Activated CD4-positive, CD25-positive, alpha-beta regulatory T cell (primary cell): ENCODE results near the gene TMEM198.

Experiments used
- DNase-seq, 4 experiments: peaks; one replicate each; lab custom pipeline; 2025; lab: John Stamatoyannopoulos, UW

The TMEM198 gene

DNA sequence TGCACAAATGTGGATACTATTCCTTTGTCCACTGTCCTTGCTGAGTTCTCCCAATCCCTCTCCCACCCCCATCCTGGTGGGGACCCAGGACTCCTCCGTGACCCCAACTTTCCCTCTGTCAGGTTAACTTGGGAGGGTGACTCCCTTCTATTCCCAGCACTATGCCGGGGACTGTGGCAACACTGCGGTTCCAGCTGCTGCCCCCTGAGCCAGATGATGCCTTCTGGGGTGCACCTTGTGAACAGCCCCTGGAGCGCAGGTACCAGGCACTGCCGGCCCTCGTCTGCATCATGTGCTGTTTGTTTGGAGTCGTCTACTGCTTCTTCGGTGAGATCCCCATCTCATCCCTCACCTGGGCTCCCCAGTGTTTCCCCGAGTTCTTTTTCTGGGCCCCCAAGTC is 739 bp downstream of the TMEM198 start:
- DNase-seq = no peak

DNA sequence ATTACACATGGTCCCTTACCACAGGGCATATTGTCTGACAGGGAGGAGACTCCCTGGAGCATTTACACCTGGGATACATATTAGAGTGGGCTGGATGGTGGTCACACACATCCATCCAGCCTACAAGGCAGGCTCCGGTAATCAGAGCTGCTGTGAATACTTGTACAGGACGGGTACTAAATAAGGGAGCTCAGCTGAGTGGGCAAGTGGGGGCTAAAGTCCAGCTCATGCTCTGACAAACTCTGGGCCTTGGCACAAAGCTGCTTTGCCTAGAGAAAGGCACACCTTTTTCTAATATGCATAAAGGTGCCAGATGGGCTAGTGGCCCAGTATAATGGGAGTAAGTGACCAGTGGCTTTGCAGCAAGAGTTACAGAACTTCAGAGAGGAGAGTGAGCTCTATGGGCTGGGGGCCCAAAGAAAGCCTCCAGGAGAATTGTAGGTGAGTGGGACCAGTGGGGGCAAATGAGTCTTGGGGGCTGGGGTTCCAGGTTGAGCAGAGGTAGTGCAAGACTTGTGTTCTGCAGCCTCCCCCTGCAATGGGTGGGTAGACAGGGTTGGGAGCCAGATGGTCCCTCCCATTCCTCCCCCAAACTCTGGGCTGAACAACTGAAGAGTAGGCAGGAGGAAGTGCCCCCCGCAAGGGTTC is 1.6 kb downstream of the TMEM198 start:
- DNase-seq = no peak

DNA sequence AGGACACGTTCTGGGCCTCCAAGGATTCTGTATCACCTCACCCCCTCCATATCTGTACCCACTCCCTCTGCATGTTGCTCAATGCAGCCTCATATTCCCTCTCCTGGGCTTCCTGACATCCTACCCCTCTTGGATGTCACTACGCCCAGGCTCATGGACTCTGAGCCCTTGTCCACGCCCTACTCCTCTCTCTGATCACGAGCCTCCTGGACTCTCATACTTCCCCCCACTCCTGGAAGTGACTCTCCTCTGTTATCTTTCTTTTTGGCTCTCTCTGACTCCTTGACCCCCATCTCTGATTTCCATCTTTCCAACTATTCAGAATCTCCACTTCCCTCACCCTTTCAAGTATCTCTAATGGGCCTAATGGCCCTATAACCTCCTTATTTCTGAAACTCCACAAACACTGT is 2.1 kb downstream of the TMEM198 start:
- DNase-seq = no peak

DNA sequence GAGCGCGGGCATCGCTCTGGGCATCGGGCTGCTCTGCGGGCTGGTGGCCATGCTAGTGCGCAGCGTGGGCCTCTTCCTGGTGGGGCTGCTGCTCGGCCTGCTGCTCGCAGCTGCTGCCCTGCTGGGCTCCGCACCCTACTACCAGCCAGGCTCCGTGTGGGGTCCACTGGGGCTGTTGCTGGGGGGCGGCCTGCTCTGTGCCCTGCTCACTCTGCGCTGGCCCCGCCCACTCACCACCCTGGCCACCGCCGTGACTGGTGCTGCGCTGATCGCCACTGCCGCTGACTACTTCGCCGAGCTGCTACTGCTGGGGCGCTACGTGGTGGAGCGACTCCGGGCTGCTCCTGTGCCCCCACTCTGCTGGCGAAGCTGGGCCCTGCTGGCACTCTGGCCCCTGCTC is 3.8 kb downstream of the TMEM198 start:
- DNase-seq = no peak

DNA sequence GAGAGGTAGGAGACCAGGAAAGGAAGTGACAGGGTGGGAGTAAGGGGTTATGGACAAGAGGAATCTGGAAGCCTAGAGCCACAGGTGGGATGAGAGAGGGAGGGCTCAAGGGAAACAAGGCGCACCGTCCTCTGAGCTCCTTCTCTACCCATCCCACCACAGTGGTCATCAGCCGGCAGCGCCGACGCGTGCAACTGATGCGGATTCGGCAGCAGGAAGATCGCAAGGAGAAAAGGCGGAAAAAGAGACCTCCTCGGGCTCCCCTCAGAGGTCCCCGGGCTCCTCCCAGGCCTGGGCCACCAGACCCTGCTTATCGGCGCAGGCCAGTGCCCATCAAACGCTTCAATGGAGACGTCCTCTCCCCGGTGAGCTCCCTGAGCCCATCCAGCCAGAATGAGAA is 5.2 kb downstream of the TMEM198 start:
- no peak for DNase-seq

DNA sequence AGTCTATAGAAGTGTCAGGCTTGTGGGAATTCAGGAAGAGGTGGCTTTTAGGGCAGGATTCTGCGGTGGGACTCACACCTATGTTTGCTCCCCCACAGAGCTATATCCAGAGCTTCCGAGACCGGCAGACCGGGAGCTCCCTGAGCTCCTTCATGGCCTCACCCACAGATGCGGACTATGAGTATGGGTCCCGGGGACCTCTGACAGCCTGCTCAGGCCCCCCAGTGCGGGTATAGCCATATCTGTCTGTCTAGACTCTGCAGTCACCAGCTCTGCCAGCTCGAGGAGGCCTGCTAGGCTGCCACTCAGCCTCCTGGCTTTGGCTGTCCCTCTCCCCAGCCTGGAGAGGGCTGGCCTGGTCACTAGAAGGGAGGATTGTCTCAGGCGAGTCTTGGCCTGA is 5.8 kb downstream of the TMEM198 start:
- no peak for DNase-seq

DNA sequence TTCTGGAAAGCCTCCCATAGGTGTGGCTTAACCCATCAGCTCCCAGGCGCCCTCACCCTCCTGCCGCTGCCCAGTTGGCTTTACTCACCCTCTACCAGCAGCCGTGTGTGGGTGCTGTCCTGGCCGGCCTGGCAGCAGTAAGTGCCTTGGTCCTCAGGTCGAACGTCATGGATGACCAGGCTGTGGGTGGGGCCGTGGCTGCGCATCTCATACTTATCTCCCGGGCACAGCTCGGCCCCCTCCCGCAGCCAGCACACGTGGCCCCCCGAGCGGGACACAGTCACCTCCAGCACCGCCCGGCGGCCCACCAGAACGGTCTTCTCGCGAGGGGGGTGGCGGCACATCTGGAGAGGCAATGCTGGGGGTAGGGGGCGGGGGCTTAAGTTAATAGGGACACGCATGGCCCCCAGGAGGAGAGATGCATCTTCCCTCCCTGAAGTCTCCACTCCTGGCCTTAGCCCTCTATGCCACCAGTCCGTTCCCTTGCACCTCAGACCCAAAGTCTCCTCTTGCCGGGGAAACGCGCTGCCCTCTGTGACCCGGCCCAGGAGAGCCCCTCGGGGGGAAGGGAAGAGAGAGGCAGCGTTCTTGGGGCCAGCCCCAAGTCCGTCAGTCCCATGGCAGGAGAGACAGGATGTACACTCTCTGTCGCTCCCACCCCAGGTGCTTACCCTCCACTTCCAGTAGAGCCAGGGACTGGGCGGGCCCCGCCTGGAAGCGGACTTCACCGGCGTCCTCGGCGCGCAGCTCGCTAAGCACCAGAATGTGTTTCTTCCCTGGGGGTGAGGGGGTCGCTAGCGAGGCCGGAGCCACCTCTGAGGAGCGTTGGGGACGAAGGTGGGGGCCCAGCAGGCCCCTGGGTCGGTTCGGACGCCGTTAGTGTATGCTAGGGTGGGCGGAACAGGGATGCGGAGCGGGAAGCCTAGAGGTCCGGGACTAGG is 7.9 kb downstream of the TMEM198 start:
- DNase-seq = no peak

DNA sequence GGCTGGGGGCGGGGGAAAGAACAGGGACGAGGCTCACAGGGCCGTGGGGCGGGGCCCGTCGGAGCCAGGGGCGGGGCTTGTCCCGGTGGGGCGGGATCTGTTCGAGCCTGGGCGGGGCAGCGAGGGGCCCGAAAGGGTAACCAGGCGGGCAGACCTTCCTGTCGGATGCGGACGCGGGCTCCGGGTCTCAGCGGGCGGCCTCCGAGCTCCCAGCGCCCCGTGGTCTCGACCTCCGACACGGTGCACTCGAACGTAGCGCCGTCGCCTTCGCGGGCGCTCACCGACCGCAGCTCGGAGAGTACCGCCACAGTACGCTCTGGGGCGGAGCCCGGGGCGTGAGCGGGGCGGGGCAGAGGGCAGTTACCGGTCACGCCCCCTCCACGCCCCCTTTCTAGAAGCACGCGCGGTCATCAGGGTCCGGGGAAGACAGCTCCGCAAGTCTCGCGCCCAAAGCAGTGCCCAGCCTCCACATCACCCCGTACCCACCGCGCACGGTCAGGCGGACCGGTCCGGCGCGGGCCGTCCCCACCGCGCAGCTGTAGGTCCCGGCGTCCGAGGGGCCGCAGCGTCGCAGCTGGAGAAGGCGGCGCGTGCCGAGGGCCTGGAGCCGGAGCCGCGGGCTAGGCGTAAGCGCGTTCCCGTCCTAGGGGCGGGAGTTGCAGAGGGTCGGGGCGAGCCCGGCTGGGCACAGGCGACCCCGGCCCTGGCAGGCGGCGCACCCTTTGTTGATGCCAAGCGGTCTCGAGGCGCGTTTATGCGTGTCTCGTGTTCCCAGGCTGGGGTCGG is 8.7 kb downstream of the TMEM198 start:
- peak; percentile 37 to 63 (median 56) for DNase-seq

DNA sequence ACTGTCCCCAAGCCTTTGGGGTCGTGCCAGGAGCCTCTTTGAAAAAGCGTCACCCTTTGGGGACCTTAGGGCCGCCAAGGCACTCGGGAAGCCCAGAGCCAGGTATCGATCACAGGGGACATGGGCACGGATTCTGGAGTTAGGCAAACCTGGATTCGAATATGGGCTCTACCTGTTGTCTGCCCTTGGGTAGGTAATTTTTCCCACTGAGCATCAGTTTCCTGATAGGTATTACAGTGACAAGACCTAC is 9.3 kb downstream of the TMEM198 start:
- no peak for DNase-seq

DNA sequence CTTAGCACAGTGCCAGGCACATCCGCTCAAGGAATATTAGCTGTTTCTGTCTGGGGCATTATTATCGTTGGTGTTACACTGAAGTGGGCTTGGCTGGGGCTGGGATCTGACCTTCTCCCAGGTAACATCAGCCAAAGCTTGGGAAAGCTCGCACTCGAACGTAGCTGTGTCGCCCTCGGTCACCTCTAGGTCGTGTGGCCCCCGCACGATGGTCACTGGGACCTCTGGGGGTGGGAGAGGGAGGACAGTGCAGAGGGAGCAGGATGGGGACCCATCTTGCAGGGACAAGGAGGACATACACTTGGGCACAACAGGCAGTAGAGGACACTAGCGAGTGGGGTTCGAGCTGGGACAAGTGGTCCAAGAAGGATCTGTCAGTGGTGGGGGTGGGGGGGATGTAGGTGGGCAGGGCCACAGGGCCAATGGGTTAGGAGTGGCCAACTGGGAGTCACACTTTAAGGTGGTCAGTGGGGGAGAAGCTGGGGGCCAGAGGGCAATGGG is 9.7 kb downstream of the TMEM198 start:
- no peak for DNase-seq

DNA sequence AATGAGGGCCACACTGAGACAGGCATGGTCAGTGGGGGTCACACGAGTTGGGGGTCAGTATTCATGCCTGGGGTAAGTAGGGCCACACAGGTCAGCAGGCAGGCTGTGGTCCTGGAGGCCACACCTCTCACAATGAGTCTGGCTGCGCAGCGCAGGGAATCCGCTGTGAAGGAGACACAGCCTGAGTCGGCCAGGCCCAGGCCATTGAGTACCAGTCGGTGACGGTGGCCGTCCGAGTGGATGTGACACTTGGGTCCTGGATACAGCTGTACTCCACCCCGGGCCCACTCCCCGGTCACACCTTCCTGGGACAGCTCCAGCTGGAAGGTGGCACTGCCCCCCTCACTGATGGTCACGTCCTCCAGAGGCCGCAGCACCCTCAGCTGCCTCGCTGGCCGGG is 10.5 kb downstream of the TMEM198 start:
- DNase-seq = no peak

DNA sequence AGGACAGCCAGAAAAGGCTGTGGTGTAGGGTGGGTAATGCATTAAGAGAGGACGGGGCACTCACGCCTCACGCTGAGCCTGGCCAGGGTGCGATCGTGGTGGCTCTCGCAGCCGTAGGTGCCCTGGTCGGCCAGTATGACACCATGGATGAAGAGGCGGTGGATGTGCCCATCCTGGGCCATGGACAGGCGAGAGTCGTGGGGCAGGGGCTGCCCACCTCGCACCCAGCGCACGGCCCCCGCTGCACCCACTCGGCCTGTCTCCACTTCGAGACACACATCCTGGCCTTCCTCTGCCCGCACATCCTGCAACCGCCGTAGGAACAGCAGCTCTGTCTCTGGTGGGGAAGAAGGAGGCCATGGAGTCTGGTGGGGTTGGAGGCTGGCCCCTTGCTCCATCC is 12.1 kb downstream of the TMEM198 start:
- DNase-seq = no peak

DNA sequence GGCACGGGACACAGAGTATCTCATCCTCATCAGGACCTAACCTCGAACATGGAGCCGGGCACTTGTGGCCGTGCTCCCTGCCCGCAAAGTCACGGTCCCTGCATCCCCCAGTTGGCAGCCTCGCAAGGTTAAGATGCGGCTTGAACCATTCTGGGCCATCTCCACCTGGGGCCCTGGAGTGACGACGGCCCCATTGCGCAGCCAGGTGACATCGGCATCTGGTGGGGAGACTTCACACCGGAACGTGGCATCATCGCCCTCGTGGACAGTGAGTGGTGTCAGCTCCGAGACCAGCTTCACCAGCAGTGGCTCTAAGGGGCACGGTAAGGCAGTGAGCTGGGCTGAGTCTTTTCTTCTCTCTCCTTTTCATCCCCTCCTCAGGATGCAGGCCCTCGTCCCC is 12.6 kb downstream of the TMEM198 start:
- DNase-seq = no peak

DNA sequence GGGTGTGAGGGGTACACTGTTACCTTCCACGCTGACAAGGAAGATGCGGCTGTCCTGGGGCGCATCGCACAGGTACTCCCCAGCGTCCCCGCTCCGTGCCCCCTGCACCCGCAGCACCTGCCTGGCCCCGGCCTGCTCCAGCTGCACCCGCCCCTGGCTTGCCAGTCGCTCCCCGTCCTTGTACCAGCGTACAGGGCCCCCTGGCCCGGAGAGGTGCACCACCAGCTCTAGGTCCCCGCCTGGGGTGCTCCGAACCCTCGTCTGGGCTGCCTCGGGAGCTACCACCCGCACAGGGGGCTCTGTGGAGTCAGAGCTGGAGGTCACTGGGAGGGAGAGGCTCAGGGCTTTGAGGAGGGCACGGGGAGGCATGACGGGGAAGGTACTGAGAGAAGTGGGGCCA is 13.5 kb downstream of the TMEM198 start:
- no peak for DNase-seq

DNA sequence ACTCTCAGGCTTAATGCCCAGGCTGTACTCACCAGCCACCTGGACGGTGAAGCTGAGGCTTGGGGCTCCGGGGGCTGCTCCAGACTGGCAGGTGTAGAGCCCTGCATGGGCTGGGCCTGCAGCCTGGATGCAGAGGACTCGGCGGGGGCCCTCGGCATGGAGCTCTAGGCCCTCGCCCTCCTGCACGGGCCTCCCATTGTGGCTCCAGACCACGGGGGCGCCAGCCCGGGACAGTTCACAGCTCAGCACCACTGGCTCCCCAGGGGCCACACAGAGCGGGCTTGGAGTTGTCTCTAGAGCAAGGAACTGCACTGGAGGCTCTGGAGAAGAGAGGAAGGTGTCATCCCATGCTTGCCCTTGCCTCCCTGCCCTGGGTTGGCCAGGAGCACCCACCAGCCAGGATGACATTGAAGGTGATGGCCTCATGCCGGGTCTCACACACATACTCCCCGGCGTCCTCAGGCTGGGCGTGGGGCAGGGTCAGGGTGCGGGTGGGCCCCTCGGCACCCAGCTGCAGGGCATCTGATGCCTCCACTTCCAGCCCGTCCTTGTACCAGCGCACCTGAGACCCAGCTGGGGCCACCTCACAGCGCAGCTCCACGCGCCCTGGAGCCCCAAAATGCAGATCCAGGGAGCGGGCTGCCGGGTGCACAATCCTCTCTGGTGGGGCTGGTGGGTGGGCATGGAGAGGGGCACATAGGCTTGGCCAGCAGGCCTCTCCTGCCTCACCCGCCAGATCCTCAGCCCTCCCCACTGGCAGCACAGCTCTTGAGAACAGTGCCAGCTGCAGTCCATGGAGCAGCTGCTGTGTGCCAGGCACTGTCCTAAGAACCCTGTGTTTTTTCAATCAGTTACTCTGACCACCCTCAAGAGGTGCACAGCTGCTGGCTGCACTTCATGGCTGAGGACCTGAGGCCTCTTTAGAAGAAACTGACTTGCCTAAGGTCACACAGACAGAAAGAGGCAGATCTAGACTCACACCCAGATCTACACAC is 14.3 kb downstream of the TMEM198 start:
- no peak for DNase-seq

DNA sequence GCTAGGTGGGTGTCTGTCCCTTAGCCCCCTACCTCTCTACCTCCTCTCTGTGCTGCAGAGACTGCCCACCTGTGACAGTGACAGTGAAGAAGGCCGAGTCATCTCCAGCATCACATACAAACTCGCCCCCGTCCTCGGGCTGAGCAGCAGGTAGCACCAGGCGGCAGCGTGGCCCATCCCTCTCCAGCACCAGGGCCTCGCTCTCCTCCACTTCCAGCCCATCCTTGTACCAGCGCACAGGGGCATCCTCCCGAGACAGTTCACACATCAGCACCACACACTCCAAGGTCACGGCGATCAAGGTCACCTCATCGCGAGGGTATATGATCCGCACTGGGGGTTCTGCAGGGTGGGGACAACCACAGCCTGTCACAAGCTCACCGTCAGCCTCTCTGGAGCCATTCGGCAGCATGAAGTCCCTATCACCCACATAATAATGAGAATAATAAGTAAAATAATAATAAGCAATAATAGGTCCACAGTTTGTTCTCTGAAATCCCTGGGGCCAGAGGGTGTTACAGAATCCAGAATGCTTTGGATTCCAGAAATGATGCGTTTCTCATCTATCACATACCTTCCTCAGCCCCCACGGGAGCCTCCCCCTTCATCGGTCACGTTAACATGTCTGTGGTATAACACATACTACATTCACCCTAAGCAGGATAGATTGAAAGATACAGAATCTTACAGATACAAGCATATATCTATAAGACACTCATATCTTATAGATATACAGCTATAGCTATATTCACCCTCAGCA is 15.5 kb downstream of the TMEM198 start:
- no peak for DNase-seq

DNA sequence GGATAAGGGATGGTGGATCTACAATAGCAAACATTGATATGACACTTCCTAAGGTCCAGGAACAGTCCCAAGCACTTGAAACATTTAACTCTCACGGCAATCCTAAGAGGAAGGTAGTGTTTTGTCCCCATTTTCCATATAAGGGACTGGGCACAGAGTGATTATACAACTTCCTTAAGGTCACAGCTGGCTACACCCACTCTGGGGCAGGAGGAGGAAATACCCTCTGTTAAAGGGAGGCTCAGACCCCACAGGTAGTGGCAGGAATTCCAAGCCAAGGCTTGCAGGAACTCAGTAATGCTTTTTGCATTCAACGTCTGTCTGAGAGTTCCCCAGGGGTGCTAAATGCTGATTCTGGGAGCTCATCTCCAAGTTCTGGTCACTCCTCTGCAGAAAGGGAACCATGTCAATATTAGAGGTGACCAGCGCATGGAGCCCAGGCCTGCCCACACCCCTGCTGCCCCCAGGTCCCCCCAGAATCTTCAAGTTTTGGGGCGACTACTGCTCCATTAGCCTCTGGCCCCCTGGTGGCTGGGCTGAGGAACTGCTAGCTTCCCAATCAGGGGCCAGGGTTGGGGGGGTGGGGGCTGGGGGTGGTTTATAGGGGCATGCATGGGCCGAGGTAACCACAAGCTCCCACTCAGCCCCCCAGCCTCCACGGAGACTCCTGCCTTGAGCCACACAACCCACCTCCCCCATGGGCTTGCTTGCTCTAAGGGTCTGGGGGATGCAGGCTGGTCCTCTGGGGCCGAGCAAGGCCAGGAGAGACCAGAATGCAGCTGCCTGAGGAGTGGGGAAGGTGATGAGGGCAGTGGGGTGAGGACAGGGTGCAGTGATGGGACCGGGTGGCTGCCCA is 16.4 kb downstream of the TMEM198 start:
- no peak for DNase-seq

DNA sequence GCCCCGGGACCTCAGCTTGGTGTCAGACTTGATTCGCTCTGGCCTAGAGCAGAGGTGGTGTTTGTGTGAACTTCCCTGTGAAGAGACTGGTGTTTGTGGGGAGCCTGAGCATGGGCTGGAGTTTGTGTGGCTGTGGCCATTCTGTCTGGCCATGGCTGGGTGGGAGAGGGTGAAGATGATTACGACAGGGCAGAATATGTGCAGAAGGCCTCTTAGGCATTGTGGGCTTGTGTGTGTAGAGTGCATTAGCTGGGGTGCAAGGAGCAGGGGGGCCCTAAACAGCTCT is 17.0 kb downstream of the TMEM198 start:
- no peak for DNase-seq

DNA sequence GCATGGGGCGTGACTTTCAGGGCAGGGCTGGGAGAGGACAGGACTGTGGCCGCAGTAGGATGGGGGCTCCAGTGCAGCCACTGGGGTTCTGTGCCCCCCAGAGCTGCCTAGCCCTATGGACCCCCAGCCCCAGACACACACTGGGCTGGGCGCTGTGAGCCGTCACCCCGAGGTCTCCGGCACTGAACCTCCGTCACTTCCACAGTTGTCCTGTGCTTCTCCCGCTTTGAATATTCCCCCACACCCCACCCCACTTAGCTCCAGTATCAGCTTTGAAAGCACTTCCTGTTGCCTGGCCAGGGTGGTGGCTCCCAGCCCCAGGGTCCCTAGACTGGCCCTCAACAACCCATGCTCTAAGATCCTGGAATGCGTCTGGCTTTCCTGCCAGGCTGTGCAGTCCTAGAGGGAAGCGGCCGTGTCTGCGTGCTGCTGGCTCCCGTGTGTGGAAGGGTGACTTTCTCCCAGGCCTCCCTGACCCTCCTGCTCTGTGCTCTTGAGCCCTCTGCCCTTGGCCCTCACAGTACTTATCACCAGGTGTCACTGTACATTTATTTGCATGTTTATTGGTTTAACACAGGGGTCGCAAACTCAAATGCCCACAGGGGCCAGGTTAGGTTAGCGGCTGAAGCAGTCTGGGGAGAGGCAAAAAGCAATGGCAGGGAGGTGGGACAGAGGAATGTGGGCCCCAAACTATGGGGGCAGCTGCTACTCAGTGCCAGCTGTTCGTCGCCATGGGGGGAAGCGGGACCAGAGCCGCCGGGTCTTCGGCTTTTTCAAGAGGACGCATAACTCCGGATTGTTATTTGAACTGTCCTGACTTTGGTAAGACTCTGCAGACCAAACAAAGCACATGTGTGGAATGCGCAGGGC is 17.6 kb downstream of the TMEM198 start:
- no peak for DNase-seq
